ENCODE results near the gene GSC2. TPM values are rescaled to one million over a fixed set of nuclear protein-coding genes. Genes with fewer than 3 reads are reported as not detected.
A peak's percentile ranks its signal among the peaks of the same experiment; 100 is the strongest.

Gene GSC2
- total RNA-seq, 1 donor from 2014 or later, result not detected

- TF ChIP-seq CTCF (IDR thresholded peaks at IDR 0.05; ENCODE audit: insufficient read depth, low read depth, low read length) (no peak), EZH2 (IDR thresholded peaks at IDR 0.05; ENCODE audit: insufficient read depth, low read length) (no peak)
- Histone ChIP-seq H3K27ac (ENCODE audit: low read depth, low read length) (peak overlapping the region; percentile 92), H3K4me3 (ENCODE audit: insufficient read depth, low read depth, low read length) (peak overlapping the region; percentile 85), H3K4me2 (ENCODE audit: low read length) (peak overlapping the region; percentile 99), H3K27me3 (ENCODE audit: insufficient read depth, low read length) (peaks cover 23% of the 10 kb centered on the region), H3K36me3 (ENCODE audit: insufficient read depth, low read length) (no peaks in the 10 kb centered on the region), H3K9ac (ENCODE audit: low read length) (peak overlapping the region; percentile 97), H3K4me1 (ENCODE audit: insufficient read depth, low read length) (peaks cover 50% of the 10 kb centered on the region), H2AFZ (ENCODE audit: low read depth, low read length) (peak overlapping the region; percentile 95), H3K79me2 (ENCODE audit: insufficient read depth, low read length) (peaks cover 65% of the 10 kb centered on the region), H4K20me1 (ENCODE audit: insufficient read depth, low read length) (peaks cover 52% of the 10 kb centered on the region), H3K9me3 (ENCODE audit: insufficient read depth, low read depth, low read length) (no peaks in the 10 kb centered on the region)
- Mint-ChIP-seq H3K27ac (ENCODE audit: unreplicated experiment) (peak overlapping the region; percentile 74), H3K4me3 (ENCODE audit: unreplicated experiment) (peak overlapping the region; percentile 98), H3K9me3 (ENCODE audit: unreplicated experiment) (peaks cover 4% of the 10 kb centered on the region), H3K4me1 (ENCODE audit: low read depth, unreplicated experiment) (peaks cover 22% of the 10 kb centered on the region), H3K36me3 (ENCODE audit: low read depth, unreplicated experiment) (peaks cover 8% of the 10 kb centered on the region), H3K27me3 (ENCODE audit: low read depth, unreplicated experiment) (peaks cover 21% of the 10 kb centered on the region)
- FAIRE-seq (no peak), DNase-seq (ENCODE audit: low read depth) (no peak)
Measured at GRCh38 chr22:19172213-19173046, 22.3 kb upstream of the GSC2 start.

GRCh38 chr22:19169947-19170318 is 19.8 kb upstream of the GSC2 start:
- H3K36me3 Mint-ChIP-seq (ENCODE audit: low read depth, unreplicated experiment), result peaks cover 4% of the 10 kb centered on the region
- H3K4me3 Mint-ChIP-seq (ENCODE audit: unreplicated experiment), result peak overlapping the region; percentile 98
- H3K4me1 ChIP-seq (ENCODE audit: insufficient read depth, low read length), result peaks cover 35% of the 10 kb centered on the region
- FAIRE-seq (no peak), DNase-seq (ENCODE audit: low read depth) (no peak)
- H3K27ac ChIP-seq (ENCODE audit: low read depth, low read length), result no peak overlapping the region
- H3K27ac Mint-ChIP-seq (ENCODE audit: unreplicated experiment), result no peak overlapping the region
- H4K20me1 ChIP-seq (ENCODE audit: insufficient read depth, low read length), result peaks cover 28% of the 10 kb centered on the region
- TF ChIP-seq EZH2 (IDR thresholded peaks at IDR 0.05; ENCODE audit: insufficient read depth, low read length) (peak; percentile 12), CTCF (IDR thresholded peaks at IDR 0.05; ENCODE audit: insufficient read depth, low read depth, low read length) (no peak)
- peaks cover 40% of the 10 kb centered on the region for H3K79me2 ChIP-seq (ENCODE audit: insufficient read depth, low read length)
- peaks cover 36% of the 10 kb centered on the region for H3K27me3 Mint-ChIP-seq (ENCODE audit: low read depth, unreplicated experiment)
- H3K9ac ChIP-seq (ENCODE audit: low read length), result peak overlapping the region; percentile 63
- no peaks in the 10 kb centered on the region for H3K36me3 ChIP-seq (ENCODE audit: insufficient read depth, low read length)
- H3K4me1 Mint-ChIP-seq (ENCODE audit: low read depth, unreplicated experiment), result peaks cover 16% of the 10 kb centered on the region
- H3K9me3 Mint-ChIP-seq (ENCODE audit: unreplicated experiment), result peaks cover 5% of the 10 kb centered on the region
- peak overlapping the region; percentile 38 for H3K4me3 ChIP-seq (ENCODE audit: insufficient read depth, low read depth, low read length)
- H3K27me3 ChIP-seq (ENCODE audit: insufficient read depth, low read length), result peaks cover 33% of the 10 kb centered on the region
- peak overlapping the region; percentile 76 for H3K4me2 ChIP-seq (ENCODE audit: low read length)
- peak overlapping the region; percentile 65 for H2AFZ ChIP-seq (ENCODE audit: low read depth, low read length)
- no peaks in the 10 kb centered on the region for H3K9me3 ChIP-seq (ENCODE audit: insufficient read depth, low read depth, low read length)
